PFSK-1 (cell line): ENCODE results near the gene NT5C3A.

Experiments used
- POLR2AphosphoS5 ChIP-seq: IDR thresholded peaks from 2 replicates; pipeline ENCODE4 v1.6.1; 2012; ENCODE audit warnings: low read depth, mild to moderate bottlenecking, control low read depth, low read length, moderate library complexity
- REST ChIP-seq, 2 experiments: IDR thresholded peaks; 2 replicates each; pipeline versions ENCODE4 v1.6.1 to v1.8.0; 2011 to 2012; ENCODE audit warnings: low read depth in 2 of 2, low read length in 2 of 2, control low read depth in 1 of 2, inconsistent platforms in 1 of 2, mild to moderate bottlenecking in 1 of 2, moderate library complexity in 1 of 2; ENCODE audit not compliant: insufficient read depth in 1 of 2
- TAF1 ChIP-seq: IDR thresholded peaks from 2 replicates; pipeline ENCODE4 v1.6.1; 2012; ENCODE audit warnings: low read length, control low read depth, borderline replicate concordance; ENCODE audit not compliant: insufficient read depth

GRCh38 chr7:33009734-33010133 is 52.8 kb downstream of the NT5C3A start:
- TF ChIP-seq REST (IDR thresholded peaks at IDR 0.05; ENCODE audit: insufficient read depth in 1 of 2, low read depth in 2 of 2, low read length in 2 of 2) = no peak
- no peak for TF ChIP-seq POLR2AphosphoS5
- no peak for TF ChIP-seq TAF1
